Measurements from ENCODE around the gene TPP2.

The TPP2 gene

DNA sequence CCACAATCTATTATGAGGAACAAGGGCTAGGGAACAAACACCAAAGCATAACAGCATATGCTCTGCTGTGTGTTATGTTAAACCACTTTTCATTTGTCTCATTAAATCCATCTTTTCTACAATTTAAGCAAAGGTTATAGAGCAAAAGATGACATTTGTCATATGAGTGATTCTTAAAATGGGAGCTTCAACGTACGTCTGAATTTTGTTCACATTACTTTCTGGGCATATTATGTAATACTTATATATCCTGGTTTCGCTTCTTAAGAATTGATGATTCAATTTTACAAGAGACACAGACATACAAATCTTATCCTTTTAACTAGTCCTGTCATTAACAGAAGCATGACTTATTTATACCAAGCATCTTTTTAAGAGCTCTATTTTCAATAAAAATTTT is 3.3 kb upstream of the TPP2 start:
- no peak for DNase-seq (ENCODE audit: low read depth in 2 of 2, low spot score in 1 of 2)

DNA sequence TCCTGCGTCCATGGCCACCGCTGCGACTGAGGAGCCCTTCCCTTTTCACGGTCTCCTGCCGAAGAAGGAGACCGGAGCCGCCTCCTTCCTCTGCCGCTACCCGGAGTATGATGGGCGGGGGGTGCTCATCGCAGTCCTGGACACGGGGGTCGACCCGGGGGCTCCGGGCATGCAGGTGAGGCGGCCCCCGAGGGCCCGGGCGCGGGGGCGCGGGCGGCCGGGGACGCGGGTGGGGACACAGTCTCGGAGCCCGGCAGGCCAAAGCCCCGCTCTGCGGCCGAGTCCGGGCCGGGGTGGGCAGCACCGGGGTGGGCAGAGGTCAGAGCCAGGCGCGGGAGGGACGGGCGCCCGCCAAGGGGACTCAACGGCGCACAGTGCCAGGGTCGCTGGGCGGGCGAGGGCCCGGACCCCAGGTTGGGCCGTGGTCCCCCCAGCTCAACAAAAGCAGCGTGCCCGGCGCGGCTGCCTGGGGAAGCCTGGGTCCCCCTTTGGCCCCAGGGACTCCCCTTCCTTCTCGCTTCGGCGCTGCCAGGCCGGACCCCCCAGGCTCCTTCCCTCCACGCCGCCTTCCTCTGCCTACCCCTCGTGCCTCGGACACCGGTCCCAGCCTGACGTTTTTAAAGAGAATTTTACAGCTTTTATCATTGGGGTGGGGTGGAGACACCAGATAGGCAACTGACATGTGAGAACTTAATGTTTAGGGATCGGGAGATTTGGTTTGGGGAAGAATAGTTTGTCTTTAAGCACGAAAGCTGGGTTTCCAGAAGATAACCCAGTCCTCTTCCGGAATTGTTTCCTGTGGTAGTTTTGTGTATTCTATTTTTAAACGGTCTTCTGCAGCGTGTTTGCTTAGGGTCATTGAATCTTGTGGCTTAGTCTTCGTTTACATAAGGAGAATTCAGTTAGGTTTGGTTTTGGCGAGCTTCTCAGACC is 509 bp downstream of the TPP2 start:
- no peak for DNase-seq (ENCODE audit: low read depth in 2 of 2, low spot score in 1 of 2)

DNA sequence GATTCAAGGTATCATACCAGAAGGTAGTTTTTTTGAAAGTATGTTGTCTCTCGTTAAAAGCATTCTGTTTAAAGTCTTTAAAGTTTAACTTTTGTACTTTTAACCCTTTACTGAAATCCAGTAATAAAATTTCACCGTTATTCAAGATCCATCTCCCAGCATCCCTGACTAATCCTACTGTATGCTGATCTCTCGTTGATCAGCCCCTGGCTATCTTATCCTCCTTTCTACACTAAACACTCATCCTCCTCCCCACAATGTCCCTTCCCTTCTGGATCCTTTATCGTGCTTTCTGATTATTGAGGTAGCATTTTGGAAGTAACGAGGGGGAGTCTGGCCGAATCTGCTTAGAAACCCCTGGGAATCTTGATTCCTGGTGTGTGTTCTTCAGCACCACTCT is 1.3 kb downstream of the TPP2 start:
- no peak for DNase-seq (ENCODE audit: low read depth in 2 of 2, low spot score in 1 of 2)

DNA sequence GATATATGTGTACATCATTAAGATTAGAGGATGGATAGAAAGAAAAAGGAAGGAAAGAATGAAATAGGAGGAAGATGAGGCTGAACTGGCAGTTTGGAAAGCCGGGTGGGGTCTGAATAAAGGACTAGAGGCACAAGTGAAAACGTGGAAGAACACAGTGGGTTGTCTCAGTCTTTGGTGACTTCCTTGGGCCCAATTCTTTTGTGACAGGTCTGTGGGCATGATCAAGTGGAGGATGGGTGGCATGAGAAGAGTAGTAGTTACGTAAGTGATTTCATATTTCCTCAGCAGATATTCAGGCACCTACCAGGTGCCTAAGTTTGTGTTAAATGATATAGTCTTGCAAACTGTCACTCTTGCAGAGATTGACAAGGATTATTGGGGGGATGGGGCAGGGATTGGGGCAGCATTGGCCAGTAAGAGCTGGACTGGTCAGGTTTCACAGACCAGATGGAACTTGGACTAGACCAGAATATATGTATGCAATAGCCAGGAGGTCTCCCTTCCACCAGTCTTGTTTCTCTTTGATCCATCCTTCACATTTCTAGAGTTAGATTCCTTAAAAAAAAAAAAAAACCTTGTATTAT is 2.7 kb downstream of the TPP2 start:
- DNase-seq (ENCODE audit: low read depth in 2 of 2, low spot score in 1 of 2): no peak

DNA sequence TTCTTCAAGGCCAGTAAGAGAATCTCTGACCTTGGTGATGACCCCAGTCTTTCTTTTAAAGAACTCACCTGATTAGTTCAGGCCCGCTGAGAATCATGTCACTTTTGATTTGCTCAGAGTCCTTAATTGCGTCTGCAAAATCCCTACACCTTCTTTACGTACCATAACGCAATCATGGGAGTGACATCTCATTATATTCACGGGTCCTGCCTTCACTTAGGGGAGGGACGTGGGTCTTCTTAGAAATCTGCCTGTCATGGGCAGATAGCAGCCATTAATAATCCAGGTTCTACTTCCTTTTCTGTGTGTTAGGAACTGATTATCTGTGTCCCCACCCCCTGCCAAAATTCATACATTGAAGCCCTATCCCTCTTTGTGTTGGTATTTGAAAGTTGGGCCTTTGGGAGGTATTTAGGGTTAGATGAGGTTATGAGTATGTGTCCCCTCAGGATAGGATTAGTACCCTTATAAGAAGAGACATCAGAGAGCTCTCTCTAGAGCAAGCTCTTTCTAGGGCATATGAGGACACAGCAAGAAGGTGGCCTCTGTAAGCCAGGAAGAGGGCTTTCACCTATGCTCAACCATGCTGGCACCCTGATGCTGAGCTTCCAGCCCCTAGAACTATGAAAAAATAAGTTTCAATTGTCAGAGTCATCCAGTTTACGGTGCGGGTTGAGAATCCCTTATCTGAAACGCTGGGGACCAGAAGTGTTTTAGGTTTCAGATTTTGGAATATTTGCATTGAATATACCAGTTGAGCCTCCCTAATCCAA is 9.9 kb downstream of the TPP2 start:
- DNase-seq (ENCODE audit: low read depth in 2 of 2, low spot score in 1 of 2): no peak

DNA sequence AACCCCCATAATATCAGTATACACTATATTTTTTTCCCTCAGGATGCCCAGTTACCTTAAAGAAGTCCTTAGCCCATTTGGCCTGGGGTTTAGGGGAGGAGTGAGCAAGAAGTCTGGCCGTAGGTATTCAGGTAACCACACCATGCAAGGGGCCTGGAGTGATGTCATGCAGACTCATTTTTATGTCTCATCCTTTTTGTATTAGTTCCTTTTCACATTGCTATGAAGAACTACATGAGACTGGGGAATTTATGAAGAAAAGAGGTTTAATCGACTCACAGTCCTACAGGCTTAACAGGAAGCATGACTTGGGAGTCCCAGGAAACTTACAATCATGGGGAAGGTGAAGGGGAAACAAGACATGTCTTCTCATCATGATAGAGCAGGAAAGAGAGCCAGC is 12.2 kb downstream of the TPP2 start:
- no peak for DNase-seq (ENCODE audit: low read depth in 2 of 2, low spot score in 1 of 2)

DNA sequence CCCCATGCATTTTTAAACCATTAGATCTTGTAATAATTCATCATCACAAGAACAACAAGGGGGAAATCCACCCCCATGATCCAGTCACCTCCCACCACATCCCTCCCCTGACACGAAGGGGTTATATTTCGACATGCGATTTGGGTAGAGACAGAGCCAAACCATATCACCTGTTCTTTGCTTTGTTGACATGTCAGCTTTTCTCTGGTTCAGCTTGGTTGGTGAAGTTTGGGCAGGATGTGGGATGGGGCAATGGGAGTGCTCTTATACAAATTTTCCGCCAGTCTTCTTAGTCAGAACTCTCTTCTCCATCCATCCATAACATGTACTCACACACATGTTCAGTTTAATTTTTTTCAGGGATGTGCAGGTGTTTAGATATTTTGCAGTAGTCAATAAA is 12.9 kb downstream of the TPP2 start:
- no peak for DNase-seq (ENCODE audit: low read depth in 2 of 2, low spot score in 1 of 2)

DNA sequence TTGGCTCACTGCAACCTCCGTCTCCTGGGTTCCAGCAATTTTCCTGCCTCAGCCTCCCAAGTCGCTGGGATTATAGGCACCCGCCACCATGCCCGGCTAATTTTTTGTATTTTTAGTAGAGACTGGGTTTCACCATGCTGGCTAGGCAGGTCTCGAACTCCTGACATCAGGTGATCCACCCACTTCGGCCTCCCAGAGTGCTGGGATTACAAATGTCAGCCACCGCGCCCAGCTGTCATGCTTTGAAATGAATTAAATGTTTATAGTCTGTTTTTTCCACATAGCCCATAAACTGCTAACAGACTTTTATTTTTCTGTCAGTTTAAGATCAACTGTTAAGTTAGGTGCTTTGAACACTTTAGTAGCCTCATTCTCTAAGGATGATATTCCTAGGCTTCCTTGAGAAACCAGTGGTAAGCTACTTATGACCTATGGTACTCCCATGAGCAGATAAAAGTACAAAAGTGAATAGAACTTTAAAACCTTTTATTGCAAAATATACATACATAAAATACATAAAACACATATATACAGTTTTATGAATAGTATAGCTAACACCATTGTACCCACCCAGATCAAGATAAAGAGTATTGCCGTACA is 13.6 kb downstream of the TPP2 start:
- no peak for DNase-seq (ENCODE audit: low read depth in 2 of 2, low spot score in 1 of 2)

DNA sequence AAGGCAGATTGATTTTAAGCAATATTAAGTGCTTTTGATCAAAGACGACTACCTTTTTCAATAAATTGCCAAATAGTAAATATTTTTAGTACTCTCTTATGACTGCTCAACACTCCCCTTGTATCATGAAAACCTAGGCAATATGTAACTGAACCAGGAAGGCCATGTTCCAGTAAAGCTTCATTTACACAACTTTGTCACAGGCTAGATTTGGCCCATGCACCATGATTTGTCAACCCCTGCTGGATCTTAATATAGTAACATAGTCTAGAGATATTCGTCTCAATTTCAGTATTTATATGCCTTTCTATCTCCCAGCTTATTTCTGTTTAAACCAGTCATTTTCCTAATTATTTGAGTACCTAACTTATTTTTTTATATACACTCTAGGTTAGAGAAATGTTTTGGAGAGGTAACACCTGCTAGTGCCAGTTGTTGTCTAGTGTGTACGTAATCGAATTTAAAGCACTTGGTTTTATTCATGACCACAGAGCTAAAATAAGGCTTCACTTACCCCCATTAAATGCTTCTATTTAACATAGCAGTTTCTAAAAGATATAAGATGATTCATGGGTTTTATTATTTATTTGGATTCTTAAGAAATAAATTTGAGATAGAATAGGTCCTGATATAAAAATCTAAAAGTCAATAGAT is 21.0 kb downstream of the TPP2 start:
- no peak for DNase-seq (ENCODE audit: low read depth in 2 of 2, low spot score in 1 of 2)

DNA sequence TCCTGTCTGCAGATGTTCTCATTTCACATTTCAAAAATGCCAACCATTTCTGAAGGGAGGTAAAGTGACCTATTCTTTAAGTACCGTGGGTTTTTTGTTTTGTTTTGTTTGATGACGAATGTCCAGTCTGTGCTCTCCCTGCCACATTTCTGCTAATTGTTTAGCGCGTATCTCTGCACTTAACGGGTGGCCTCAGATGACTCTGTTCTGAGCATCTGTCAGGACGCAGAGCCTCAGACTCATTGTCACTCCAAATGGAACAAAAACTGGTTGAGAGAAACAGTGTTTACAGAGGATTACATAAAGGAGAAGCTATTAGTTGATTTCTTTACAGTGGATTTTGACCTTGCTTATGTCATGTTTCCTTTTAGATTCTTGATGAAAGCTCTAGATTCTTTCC is 23.7 kb downstream of the TPP2 start:
- no peak for DNase-seq (ENCODE audit: low read depth in 2 of 2, low spot score in 1 of 2)

DNA sequence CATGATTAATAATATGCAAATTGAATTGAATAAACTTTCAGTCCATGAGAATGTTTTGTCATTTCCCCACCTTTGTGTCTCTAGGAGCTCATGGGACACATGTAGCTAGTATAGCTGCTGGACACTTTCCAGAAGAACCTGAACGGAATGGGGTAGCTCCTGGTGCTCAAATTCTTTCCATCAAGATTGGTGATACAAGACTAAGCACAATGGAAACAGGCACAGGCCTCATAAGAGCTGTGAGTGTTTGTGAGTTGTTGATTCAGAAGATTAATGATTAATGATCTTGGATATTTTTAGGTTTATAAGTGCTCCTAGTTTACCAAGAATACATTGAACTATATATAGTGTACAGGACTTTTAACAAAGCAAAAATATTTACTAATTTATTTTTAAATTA is 30.1 kb downstream of the TPP2 start:
- DNase-seq (ENCODE audit: low read depth in 2 of 2, low spot score in 1 of 2): no peak

DNA sequence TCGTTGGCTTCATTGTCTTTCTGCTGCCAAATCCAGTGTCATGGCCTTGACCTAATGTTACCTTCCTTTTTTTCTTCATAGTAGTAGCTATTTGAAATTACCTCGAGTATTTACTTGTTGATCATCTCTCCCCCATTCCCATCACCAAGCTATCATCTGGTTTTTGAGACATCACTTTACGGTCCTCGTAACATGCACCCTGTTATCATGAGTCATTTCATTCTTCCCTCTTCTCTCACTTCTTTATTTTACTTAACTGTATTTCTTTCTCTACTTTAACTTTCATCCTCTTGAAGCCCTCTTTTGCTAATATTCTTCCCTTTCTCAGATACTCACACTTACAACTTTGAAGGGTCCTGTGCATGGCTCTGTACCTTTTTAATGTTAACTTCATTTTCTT is 31.8 kb downstream of the TPP2 start:
- no peak for DNase-seq (ENCODE audit: low read depth in 2 of 2, low spot score in 1 of 2)

DNA sequence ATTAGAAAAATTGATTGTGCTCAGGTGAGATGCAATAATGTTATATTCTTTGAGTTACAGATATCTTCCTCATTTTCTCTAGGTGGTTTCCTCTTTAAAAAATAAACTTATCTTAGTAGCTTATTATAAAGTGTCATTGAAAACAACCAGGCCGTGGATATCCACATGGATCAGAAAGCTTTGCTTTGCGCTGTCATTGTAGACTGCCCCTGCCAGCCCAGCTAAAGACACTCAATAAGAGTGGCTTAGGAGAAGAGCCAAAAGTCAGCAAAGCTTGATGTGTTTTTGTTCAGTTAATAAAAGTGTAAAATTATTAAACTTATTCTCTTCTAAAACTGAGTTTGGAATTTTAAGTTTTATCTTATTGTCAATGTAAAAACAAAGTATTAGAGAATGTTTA is 34.4 kb downstream of the TPP2 start:
- no peak for DNase-seq (ENCODE audit: low read depth in 2 of 2, low spot score in 1 of 2)

DNA sequence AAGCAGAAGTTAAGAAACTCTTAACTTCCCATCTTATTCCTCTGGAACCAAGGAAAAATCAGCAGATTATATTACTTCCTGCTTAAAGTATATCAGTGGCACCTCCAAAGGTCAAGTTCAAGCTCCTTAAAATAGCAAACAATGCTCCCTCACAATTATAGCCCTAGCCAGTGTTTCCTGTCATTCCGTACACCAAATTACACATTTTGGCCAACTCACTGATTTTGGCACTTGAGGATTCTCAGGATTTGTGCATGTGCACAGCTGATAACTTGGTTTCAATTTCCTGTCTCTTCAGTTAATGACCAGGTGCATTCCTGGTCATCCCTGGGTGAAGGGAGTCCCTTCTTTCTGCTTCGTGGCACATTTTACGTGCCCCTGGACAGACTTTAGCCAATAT is 42.0 kb downstream of the TPP2 start:
- no peak for DNase-seq (ENCODE audit: low read depth in 2 of 2, low spot score in 1 of 2)

DNA sequence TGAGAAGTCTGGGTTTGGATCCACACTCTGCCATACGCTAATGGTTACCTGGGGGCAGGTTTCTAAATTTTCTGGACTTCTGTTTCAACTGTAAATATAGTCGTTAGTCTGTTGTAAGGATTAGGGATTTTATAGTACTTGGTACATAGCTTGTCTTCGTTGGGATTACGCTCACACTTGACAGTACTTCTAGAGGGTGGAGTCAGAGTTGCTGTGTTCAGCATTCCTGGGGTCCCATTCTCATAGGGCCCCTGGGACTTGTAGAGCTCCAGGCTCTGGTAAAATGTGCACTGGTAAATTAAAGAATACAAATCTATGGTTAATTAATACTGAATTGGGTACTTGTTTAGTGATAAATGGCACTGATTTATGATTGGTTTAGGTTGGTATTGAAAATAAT is 45.2 kb downstream of the TPP2 start:
- DNase-seq (ENCODE audit: low read depth in 2 of 2, low spot score in 1 of 2): no peak

DNA sequence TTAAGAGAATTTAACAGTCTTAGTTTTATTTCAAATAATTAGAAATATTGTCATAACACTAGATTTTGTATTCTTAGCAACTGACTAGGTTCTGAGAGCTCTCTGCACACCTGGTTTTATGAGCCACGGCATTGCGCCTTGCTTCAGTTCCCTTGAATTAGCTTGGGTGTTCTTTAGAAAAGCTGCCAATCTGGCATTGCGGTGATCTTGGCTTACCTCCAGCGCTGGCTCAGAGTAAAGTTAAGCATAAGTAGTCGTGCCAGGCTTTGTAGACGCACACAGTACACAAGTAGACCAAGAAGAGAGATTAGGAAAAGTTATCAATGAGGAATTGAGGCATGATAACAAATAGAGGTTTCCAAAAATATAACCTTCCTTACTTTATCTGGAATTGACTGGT is 45.7 kb downstream of the TPP2 start:
- no peak for DNase-seq (ENCODE audit: low read depth in 2 of 2, low spot score in 1 of 2)

DNA sequence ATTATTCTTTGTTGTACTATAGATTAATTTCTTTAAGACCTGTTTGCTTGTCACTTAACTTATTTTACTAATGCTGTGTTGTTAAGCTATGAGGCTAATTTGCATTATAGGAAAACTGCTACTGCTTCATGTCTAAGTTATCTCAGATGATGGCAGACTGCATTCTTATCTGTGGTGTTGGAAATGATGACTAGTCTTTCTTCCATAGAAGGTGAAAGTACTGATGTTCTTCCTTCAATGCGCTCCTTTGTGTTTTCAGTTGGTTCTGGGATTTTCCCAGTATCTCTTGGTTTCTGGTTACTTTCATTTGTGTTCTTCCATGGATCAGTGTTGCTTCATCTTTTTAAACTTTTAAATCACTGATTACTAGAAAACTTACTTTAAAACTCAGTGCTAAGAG is 46.9 kb downstream of the TPP2 start:
- no peak for DNase-seq (ENCODE audit: low read depth in 2 of 2, low spot score in 1 of 2)

DNA sequence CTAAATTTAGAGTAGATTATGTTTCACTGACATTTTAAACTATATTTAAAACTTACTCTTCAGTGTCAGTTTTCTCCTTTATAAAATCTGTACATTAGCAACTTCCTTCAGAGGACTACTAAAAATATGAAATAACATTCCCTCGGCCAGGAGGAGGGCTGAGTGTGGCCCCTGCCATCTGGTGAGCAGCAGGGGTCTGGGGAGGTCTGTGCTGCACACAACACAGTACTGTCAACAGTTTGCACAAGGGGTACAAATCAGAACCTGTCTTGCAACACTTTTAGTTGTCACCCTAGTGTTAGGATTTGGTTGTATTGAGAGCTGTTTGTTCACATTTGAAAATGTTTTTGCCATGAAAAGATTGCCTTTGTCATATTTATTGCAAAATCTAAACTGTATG is 48.9 kb downstream of the TPP2 start:
- DNase-seq (ENCODE audit: low read depth in 2 of 2, low spot score in 1 of 2): no peak

DNA sequence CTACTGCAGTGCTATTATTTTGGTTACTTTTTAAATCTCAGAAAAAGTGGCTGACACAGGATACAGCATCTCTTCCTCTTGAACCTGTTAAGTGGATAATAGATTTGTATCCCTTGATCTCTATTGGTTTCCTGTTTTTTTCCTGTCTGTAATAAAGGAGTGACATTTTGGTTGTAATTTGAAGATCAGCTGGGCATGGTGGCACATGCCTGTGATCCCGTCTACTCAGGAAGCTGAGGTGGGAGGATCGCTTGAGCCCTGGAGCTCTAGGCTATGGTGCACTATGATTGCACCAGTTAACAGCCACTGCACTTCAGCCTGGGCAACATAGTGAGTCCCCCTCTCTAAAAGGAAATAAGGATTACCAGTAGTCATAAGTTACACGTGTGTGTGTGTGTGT is 51.3 kb downstream of the TPP2 start:
- DNase-seq (ENCODE audit: low read depth in 2 of 2, low spot score in 1 of 2): no peak

DNA sequence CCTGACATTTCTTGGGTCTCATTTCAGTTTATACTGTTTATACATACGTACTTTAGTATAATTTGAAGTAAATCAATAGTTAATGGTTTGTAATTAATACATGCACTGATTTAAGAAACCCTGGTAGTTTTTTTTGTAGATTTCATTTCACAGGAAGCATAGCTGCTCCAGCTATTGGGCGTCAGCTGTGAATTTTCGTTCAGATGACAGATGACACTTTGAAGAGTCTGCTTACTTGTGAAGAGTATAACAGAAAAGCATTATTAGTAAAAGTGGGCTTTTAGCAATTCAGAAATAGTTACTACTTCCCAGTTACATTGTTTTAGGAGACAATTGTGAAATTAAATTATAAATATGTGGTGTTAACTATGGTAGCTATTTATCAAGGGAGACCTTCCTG is 53.7 kb downstream of the TPP2 start:
- DNase-seq (ENCODE audit: low read depth in 2 of 2, low spot score in 1 of 2): no peak

DNA sequence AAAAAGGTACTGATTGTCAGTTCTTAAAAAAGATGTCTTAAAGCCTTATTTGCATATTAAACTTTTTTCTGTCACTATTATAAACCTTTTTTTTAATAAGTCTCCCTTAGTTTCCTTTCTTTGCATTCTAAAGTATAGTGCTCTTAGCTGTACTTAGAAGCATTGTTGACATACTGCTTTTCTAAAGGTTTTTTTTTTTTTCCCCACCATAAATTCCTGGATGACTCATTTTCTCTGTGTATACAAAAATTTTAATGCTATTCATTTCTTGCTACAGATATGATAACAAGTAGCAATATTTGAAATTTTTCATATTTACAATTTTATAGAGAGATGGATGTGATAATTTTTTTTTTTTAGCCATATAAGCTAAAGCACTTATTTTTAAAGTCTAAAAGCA is 54.6 kb downstream of the TPP2 start:
- DNase-seq (ENCODE audit: low read depth in 2 of 2, low spot score in 1 of 2): no peak
